Natural killer cell (primary cell): ENCODE data around the gene CDH23. TPM values are rescaled to one million over a fixed set of nuclear protein-coding genes. Genes with fewer than 3 reads are reported as not detected.

Source experiments
- ATAC-seq, 3 donors: fragments of 150-1000 bp in 2 of 3; fragments of 200-7000 bp in 1 of 3; cut with Tn5 transposase; 1 replicate in 1 of 3; 2 replicates in 2 of 3; pipeline ENCODE4 v1.10.0; 2021; ENCODE audit warnings: mild to moderate bottlenecking in 2 of 3, moderate library complexity in 2 of 3
- DNase-seq, 2 donors: peaks; one replicate each; pipeline versions ENCODE4 v3.0.0 to v3.0.0-alpha.2; 2013 to 2021; ENCODE audit warnings: mixed read lengths in 1 of 2
- H3K27ac ChIP-seq: one replicate; pipeline ENCODE4 v1.5.1; 2013; ENCODE audit warnings: mild to moderate bottlenecking, low read length
- H3K27me3 ChIP-seq: one replicate; pipeline ENCODE4 v1.6.1; 2013; ENCODE audit warnings: low read length; ENCODE audit not compliant: control insufficient read depth, insufficient read depth
- H3K36me3 ChIP-seq: one replicate; pipeline ENCODE4 v1.6.1; 2013; ENCODE audit warnings: low read length; ENCODE audit not compliant: control insufficient read depth, insufficient read depth
- H3K4me1 ChIP-seq: one replicate; pipeline ENCODE4 v1.6.1; 2013; ENCODE audit warnings: low read length; ENCODE audit not compliant: control insufficient read depth, insufficient read depth
- H3K4me3 ChIP-seq: one replicate; pipeline ENCODE4 v1.5.1; 2013; ENCODE audit warnings: low read length
- H3K9me3 ChIP-seq: one replicate; pipeline ENCODE4 v1.6.1; 2013; ENCODE audit warnings: low read length; ENCODE audit not compliant: control insufficient read depth, insufficient read depth
- H3K27ac Mint-ChIP-seq, 2 donors: one replicate each; pipeline ENCODE4 v1.8.0; 2022; ENCODE audit warnings: mild to moderate bottlenecking in 2 of 2, mixed read lengths in 2 of 2, moderate library complexity in 1 of 2
- H3K27me3 Mint-ChIP-seq, 2 donors: one replicate each; pipeline ENCODE4 v1.8.0; 2022; ENCODE audit warnings: low read depth in 2 of 2, mixed read lengths in 2 of 2
- H3K36me3 Mint-ChIP-seq: one replicate; pipeline ENCODE4 v1.8.0; 2022; ENCODE audit warnings: mixed read lengths
- H3K4me1 Mint-ChIP-seq, 2 donors: one replicate each; pipeline ENCODE4 v1.8.0; 2022; ENCODE audit warnings: mixed read lengths in 2 of 2
- H3K4me3 Mint-ChIP-seq: one replicate; pipeline ENCODE4 v1.8.0; 2022; ENCODE audit warnings: mild to moderate bottlenecking, moderate library complexity, mixed read lengths
- H3K9me3 Mint-ChIP-seq, 2 donors: one replicate each; pipeline ENCODE4 v1.8.0; 2022; ENCODE audit warnings: mixed read lengths in 2 of 2
- CTCF ChIP-seq: fragments of 200-600 bp; IDR thresholded peaks from one replicate; pipeline ENCODE4 v1.8.0; 2022; ENCODE audit warnings: antibody characterized with exemption
- WGBS: methylation state at CpG from one replicate; pipeline ENCODE4 v1.1.7; 2013; ENCODE audit warnings: missing lambda C conversion rate; ENCODE audit not compliant: insufficient coverage; 5-methylcytosine and 5-hydroxymethylcytosine counted together
- intact Hi-C: fragments of 100-400 bp; cut with micrococcal nuclease; formaldehyde crosslinking; loops from one replicate; pipeline ENCODE4 v1.14.2; 2022
- total RNA-seq, 4 donors: library from RNA; stranded (reverse); fragments of 120-200 nt in 1 of 4; gene quantifications; one replicate each; pipeline versions ENCODE4 v1.2.3 to v1.2.4, GENCODE V29; 2013 to 2022

The CDH23 gene
- total RNA-seq, 3 donors from 2014 or later (not counting 1 experiment from before 2014, with no cell fraction given), result 1.2 to 6.0 (median 4.3) TPM

DNA sequence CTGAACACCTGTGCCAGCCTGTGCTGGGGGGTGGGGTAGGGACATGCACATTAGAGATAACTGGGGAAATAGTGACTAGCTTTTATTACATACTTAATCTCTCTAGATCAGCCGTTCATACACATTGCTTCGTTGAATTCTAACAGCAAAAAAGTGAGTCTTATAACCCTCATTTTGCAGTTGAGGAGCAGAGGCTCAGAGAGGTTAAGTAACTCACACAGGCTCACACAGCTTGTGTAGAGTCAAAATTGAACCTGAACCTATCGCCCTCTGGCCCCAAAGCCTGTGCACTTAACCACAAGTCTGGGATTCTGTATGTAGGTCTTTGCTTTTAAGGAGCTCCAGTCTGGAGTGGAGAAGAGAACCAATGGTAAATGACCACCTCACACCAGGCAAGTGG, 59.9 kb downstream of the CDH23 start:
- Mint-ChIP-seq H3K4me3 (no peak overlapping the region), H3K36me3 (no peaks in the 10 kb centered on the region), H3K4me1 (no peaks in the 10 kb centered on the region), H3K27me3 (peaks cover 0 to 11% of the 10 kb centered on the region in 2 donors), H3K27ac (no peak overlapping the region), H3K9me3 (no peaks in the 10 kb centered on the region)
- H3K27ac ChIP-seq, result no peak overlapping the region
- intact Hi-C loops, result no loop called here
- no peaks in the 10 kb centered on the region for H3K36me3 ChIP-seq
- no peak for ATAC-seq
- no peaks in the 10 kb centered on the region for H3K27me3 ChIP-seq
- no peak for DNase-seq
- no peaks in the 10 kb centered on the region for H3K4me1 ChIP-seq
- WGBS, result 96% methylated on average over 3 of the region's 3 CpGs
- TF ChIP-seq CTCF, result no peak
- H3K4me3 ChIP-seq, result no peak overlapping the region
- H3K9me3 ChIP-seq, result no peaks in the 10 kb centered on the region

GRCh38 chr10:71457908-71458307, 61.2 kb downstream of the CDH23 start:
- Mint-ChIP-seq H3K36me3 (no peaks in the 10 kb centered on the region), H3K27me3 (peaks cover 0 to 11% of the 10 kb centered on the region in 2 donors), H3K9me3 (no peaks in the 10 kb centered on the region), H3K4me1 (no peaks in the 10 kb centered on the region), H3K4me3 (no peak overlapping the region), H3K27ac (no peak overlapping the region)
- Histone ChIP-seq H3K36me3 (no peaks in the 10 kb centered on the region), H3K9me3 (no peaks in the 10 kb centered on the region), H3K27me3 (no peaks in the 10 kb centered on the region), H3K4me1 (no peaks in the 10 kb centered on the region), H3K4me3 (no peak overlapping the region), H3K27ac (no peak overlapping the region)
- intact Hi-C loops, result no loop called here
- no peak for DNase-seq
- no peak for ATAC-seq
- 79% methylated on average over 4 of the region's 4 CpGs for WGBS
- no peak for TF ChIP-seq CTCF

DNA sequence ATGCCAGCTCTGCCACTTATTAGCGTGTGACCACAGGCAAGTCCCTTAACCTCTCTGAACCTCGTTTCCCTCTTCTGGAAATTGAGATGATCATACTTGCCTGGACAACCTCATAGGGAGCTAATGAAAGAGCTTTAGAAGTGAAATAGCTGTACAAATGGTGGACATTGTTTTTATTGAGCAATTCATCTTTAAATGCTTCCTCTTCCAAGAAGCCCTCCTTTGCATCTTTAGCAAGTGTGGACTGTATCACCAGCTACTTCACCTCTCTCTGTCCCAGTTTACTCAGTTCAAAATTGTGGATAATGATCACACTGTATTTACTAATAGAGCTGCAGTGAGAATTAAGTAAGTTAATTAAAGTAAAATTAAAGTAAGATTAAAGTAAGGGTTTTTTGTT, 61.7 kb downstream of the CDH23 start:
- ATAC-seq (no peak), DNase-seq (no peak)
- no peak for TF ChIP-seq CTCF
- H3K9me3 Mint-ChIP-seq, result no peaks in the 10 kb centered on the region
- H3K36me3 Mint-ChIP-seq, result no peaks in the 10 kb centered on the region
- H3K4me3 Mint-ChIP-seq, result no peak overlapping the region
- intact Hi-C loops, result no loop called here
- Histone ChIP-seq H3K27ac (no peak overlapping the region), H3K27me3 (no peaks in the 10 kb centered on the region), H3K4me1 (no peaks in the 10 kb centered on the region), H3K36me3 (no peaks in the 10 kb centered on the region), H3K4me3 (no peak overlapping the region), H3K9me3 (no peaks in the 10 kb centered on the region)
- H3K4me1 Mint-ChIP-seq, result no peaks in the 10 kb centered on the region
- WGBS, result 86% methylated on average over 2 of the region's 2 CpGs
- no peak overlapping the region for H3K27ac Mint-ChIP-seq
- peaks cover 0 to 11% of the 10 kb centered on the region in 2 donors for H3K27me3 Mint-ChIP-seq

- H3K4me3 Mint-ChIP-seq, result no peak overlapping the region
- H3K27me3 Mint-ChIP-seq, result peaks cover 0 to 11% of the 10 kb centered on the region in 2 donors
- no peak overlapping the region for H3K4me3 ChIP-seq
- H3K4me1 Mint-ChIP-seq, result no peaks in the 10 kb centered on the region
- no peaks in the 10 kb centered on the region for H3K36me3 ChIP-seq
- H3K27me3 ChIP-seq, result no peaks in the 10 kb centered on the region
- no peaks in the 10 kb centered on the region for H3K9me3 ChIP-seq
- H3K9me3 Mint-ChIP-seq, result no peaks in the 10 kb centered on the region
- intact Hi-C loops, result no loop called here
- no peak for TF ChIP-seq CTCF
- WGBS, result 91% methylated on average over 5 of the region's 5 CpGs
- no peak for ATAC-seq
- H3K27ac ChIP-seq, result no peak overlapping the region
- no peaks in the 10 kb centered on the region for H3K36me3 Mint-ChIP-seq
- DNase-seq, result no peak
- H3K4me1 ChIP-seq, result no peaks in the 10 kb centered on the region
- H3K27ac Mint-ChIP-seq, result no peak overlapping the region
These were observed 62.8 kb downstream of the CDH23 start for GRCh38 chr10:71459513-71459912.
